GM12878 (cell line): ENCODE measurements around the gene CACFD1. TPM values are rescaled to one million over a fixed set of nuclear protein-coding genes. Genes with fewer than 3 reads are reported as not detected.

ENCODE experiments used
- BHLHE40 ChIP-seq, 2 experiments: fragments of 450-650 bp in 1 of 2; IDR thresholded peaks; 2 replicates each; pipeline ENCODE4 v1.6.1; 2011 to 2017; ENCODE audit warnings: low read depth in 2 of 2, borderline replicate concordance in 1 of 2, improper control_type of control experiment in 1 of 2, low read length in 1 of 2, mild to moderate bottlenecking in 1 of 2
- CBFB ChIP-seq: IDR thresholded peaks from 2 replicates; pipeline ENCODE4 v1.6.1; 2016; ENCODE audit warnings: antibody characterized with exemption, low read depth
- DPF2 ChIP-seq: fragments of 450-650 bp; IDR thresholded peaks from 2 replicates; pipeline ENCODE4 v1.6.1; 2017; ENCODE audit warnings: mild to moderate bottlenecking
- ETV6 ChIP-seq, 2 experiments: fragments of 450-650 bp in 1 of 2; IDR thresholded peaks in 1 of 2; conservative IDR thresholded peaks in 1 of 2; 2 replicates each; pipeline ENCODE4 v1.6.1; 2014; ENCODE audit warnings: antibody characterized with exemption in 1 of 2, borderline replicate concordance in 1 of 2, low read depth in 1 of 2, mild to moderate bottlenecking in 1 of 2, moderate library complexity in 1 of 2
- EZH2 ChIP-seq: IDR thresholded peaks from 2 replicates; pipeline ENCODE4 v1.6.1; 2012; ENCODE audit warnings: low read depth, mild to moderate bottlenecking, control low read depth, inconsistent platforms, low read length, borderline replicate concordance; ENCODE audit not compliant: control insufficient read depth
- HCFC1 ChIP-seq: fragments of 150-350 bp; IDR thresholded peaks from 2 replicates; pipeline ENCODE4 v1.6.1; 2014; ENCODE audit warnings: low read length
- HDGF ChIP-seq: fragments of 450-650 bp; IDR thresholded peaks from 2 replicates; pipeline ENCODE4 v1.6.1; 2016; ENCODE audit warnings: antibody characterized with exemption
- HSF1 ChIP-seq: fragments of 150-350 bp; IDR thresholded peaks from 2 replicates; pipeline ENCODE4 v1.6.1; 2014; ENCODE audit warnings: mild to moderate bottlenecking, low read depth, low read length
- IKZF1 ChIP-seq: fragments of 450-650 bp; conservative IDR thresholded peaks from 2 replicates; pipeline ENCODE4 v1.6.1; 2017; ENCODE audit warnings: antibody characterized with exemption, mild to moderate bottlenecking
- IRF3 ChIP-seq: fragments of 450-650 bp; IDR thresholded peaks from 2 replicates; pipeline ENCODE4 v1.6.1; 2014; ENCODE audit warnings: mild to moderate bottlenecking
- IRF4 ChIP-seq: IDR thresholded peaks from 2 replicates; pipeline ENCODE4 v1.6.1; 2011; ENCODE audit warnings: low read depth, low read length
- JUND ChIP-seq: IDR thresholded peaks from 2 replicates; pipeline ENCODE4 v1.6.1; 2012; ENCODE audit warnings: low read depth, mild to moderate bottlenecking, low read length, improper control_type of control experiment, moderate library complexity
- KDM1A ChIP-seq: fragments of 200-600 bp; sonication (generic); IDR thresholded peaks from 2 replicates; pipeline ENCODE4 v1.6.1; 2016; ENCODE audit warnings: borderline replicate concordance
- MTA2 ChIP-seq: fragments of 450-650 bp; IDR thresholded peaks from 2 replicates; pipeline ENCODE4 v1.6.1; 2016; ENCODE audit warnings: low read depth, mild to moderate bottlenecking, moderate library complexity
- MXI1 ChIP-seq: fragments of 150-350 bp; IDR thresholded peaks from 2 replicates; pipeline ENCODE4 v1.6.1; 2011; ENCODE audit warnings: low read depth, mild to moderate bottlenecking, inconsistent platforms, low read length, improper control_type of control experiment
- PAX8 ChIP-seq: fragments of 450-650 bp; IDR thresholded peaks from 2 replicates; pipeline ENCODE4 v1.6.1; 2017; ENCODE audit warnings: mild to moderate bottlenecking, moderate library complexity
- POU2F2 ChIP-seq: IDR thresholded peaks from 3 replicates; pipeline ENCODE4 v1.6.1; 2011; ENCODE audit warnings: low read depth, mild to moderate bottlenecking, low read length, borderline replicate concordance
- RELA ChIP-seq: fragments of 450-650 bp; IDR thresholded peaks from 2 replicates; pipeline ENCODE4 v1.8.0; 2014; ENCODE audit warnings: borderline replicate concordance; ENCODE audit not compliant: partially characterized antibody
- SMAD1 ChIP-seq: fragments of 450-650 bp; IDR thresholded peaks from 2 replicates; pipeline ENCODE4 v1.6.1; 2018; ENCODE audit warnings: mild to moderate bottlenecking, low read depth; ENCODE audit not compliant: partially characterized antibody
- TAF1 ChIP-seq: IDR thresholded peaks from 2 replicates; pipeline ENCODE4 v1.6.1; 2011; ENCODE audit warnings: mild to moderate bottlenecking, low read depth, low read length, borderline replicate concordance
- TARDBP ChIP-seq: IDR thresholded peaks from 2 replicates; pipeline ENCODE4 v1.6.1; 2016; ENCODE audit warnings: borderline replicate concordance
- ZNF24 ChIP-seq: fragments of 450-650 bp; IDR thresholded peaks from 2 replicates; pipeline ENCODE4 v1.6.1; 2017; ENCODE audit warnings: antibody characterized with exemption, mild to moderate bottlenecking
- ZSCAN29 ChIP-seq: fragments of 450-650 bp; IDR thresholded peaks from 2 replicates; pipeline ENCODE4 v1.6.1; 2017; ENCODE audit warnings: mild to moderate bottlenecking, moderate library complexity
- polyA plus RNA-seq, 11 experiments: library from polyadenylated mRNA; depleted of rRNA in 4 of 11; unstranded in 6 of 11; stranded (reverse) in 5 of 11; fragments of >200 nt; fragmentation: Nextera tagmentation in 4 of 11; fragmentation: Illumina TruSeq in 1 of 11; extraction: Ambion mirVana in 4 of 11; extraction: Trizol in 1 of 11; gene quantifications; 1 replicate in 1 of 11; 2 replicates in 10 of 11; pipeline versions ENCODE4 v1.2.1 to v1.2.3, GENCODE V29; 2011 to 2016; ENCODE audit warnings: inconsistent platforms in 2 of 11, missing spikeins in 2 of 11, low read depth in 1 of 11
- total RNA-seq, 4 experiments: library from RNA; depleted of rRNA in 3 of 4; stranded (reverse); fragments of >200 nt in 3 of 4; fragmentation: Illumina TruSeq in 1 of 4; extraction: Trizol in 1 of 4; gene quantifications; 2 replicates each; pipeline versions ENCODE4 v1.2.1 to v1.2.3, GENCODE V29; 2013 to 2021
- TF ChIP-seq, protein P1 (sequence below): IDR thresholded peaks from 2 replicates; pipeline ENCODE4 v1.6.1; 2011; ENCODE audit warnings: borderline replicate concordance, low read depth, mild to moderate bottlenecking, moderate library complexity, low read length; ENCODE audit not compliant: insufficient read depth, poor library complexity, severe bottlenecking

Gene CACFD1
- total and polyA plus RNA-seq, 10 of the 15 experiments (the other 5 are each of a cell fraction or from before 2014, with no cell fraction given): 0.09 to 5.8 (median 1.4) TPM; not detected in 1

GRCh38 chr9:133417541-133418461 lies 42.0 kb upstream of the CACFD1 start, which contains the start of gene REXO4 (continued):
- no peak for TF ChIP-seq HSF1
- TF ChIP-seq HDGF: 0 out of 2 replicates have a peak, but pooled peaks have one; percentile 37
- TF ChIP-seq IRF4: peak; percentile 71
- TF ChIP-seq PAX8: no peak
- peak in 1 of 2 experiments; percentile 53; a peak in 1 of 4 replicates for TF ChIP-seq ETV6 (conservative IDR thresholded peaks at IDR 0.05 in 1 of 2, IDR thresholded peaks at IDR 0.05 in 1 of 2; ENCODE audit: borderline replicate concordance in 1 of 2, low read depth in 1 of 2)
- peak; percentile 99 for TF ChIP-seq IKZF1
- TF ChIP-seq SMAD1: no peak
- TF ChIP-seq EZH2: no peak
- 0 out of 2 replicates have a peak, but pooled peaks have one; percentile 28 for TF ChIP-seq ZNF24
- TF ChIP-seq MTA2: peak; percentile 75
- peak; percentile 93 for TF ChIP-seq DPF2
- peak; percentile 98 to 100 for TF ChIP-seq BHLHE40 (IDR thresholded peaks at IDR 0.05; ENCODE audit: borderline replicate concordance in 1 of 2, low read depth in 2 of 2, low read length in 1 of 2)
- no peak for TF ChIP-seq KDM1A
- peak; percentile 84 for TF ChIP-seq HCFC1
- TF ChIP-seq RELA: peak; percentile 78
- TF ChIP-seq MXI1: peak; percentile 93
- TF ChIP-seq, protein P1, sequence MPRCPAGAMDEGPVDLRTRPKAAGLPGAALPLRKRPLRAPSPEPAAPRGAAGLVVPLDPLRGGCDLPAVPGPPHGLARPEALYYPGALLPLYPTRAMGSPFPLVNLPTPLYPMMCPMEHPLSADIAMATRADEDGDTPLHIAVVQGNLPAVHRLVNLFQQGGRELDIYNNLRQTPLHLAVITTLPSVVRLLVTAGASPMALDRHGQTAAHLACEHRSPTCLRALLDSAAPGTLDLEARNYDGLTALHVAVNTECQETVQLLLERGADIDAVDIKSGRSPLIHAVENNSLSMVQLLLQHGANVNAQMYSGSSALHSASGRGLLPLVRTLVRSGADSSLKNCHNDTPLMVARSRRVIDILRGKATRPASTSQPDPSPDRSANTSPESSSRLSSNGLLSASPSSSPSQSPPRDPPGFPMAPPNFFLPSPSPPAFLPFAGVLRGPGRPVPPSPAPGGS: peak; percentile 72
- TF ChIP-seq TARDBP: peak; percentile 75; the same call in 1 of the 2 replicates
- peak; percentile 69; the same call in 2 of the 3 replicates for TF ChIP-seq POU2F2
- peak; percentile 78 for TF ChIP-seq TAF1
- TF ChIP-seq JUND: no peak
- TF ChIP-seq CBFB: peak; percentile 86
- peak; percentile 90 for TF ChIP-seq ZSCAN29
- peak; percentile 26; the same call in 1 of the 2 replicates for TF ChIP-seq IRF3
